GM06990 (cell line): ENCODE measurements around the gene SLC16A13.
A peak's percentile ranks its signal among the peaks of the same experiment; 100 is the strongest.

Source experiments
- DNase-seq: peaks from one replicate; pipeline ENCODE4 v3.0.0-alpha.2; 2011; ENCODE audit not compliant: insufficient read length; ENCODE audit errors: extremely low read depth
- H3K27me3 ChIP-seq: replicated peaks from 2 replicates; pipeline ENCODE4 v1.6.0; 2011; ENCODE audit warnings: low read length; ENCODE audit not compliant: control insufficient read depth, insufficient read depth
- H3K36me3 ChIP-seq: 2 replicates; pipeline ENCODE4 v1.5.1; 2011; ENCODE audit warnings: low read length; ENCODE audit not compliant: control insufficient read depth, insufficient read depth
- H3K4me3 ChIP-seq: replicated peaks from 2 replicates; pipeline ENCODE4 v1.5.1; 2011; ENCODE audit warnings: low read depth, mild to moderate bottlenecking, control low read depth, low read length
- CTCF ChIP-seq: IDR thresholded peaks from 2 replicates; pipeline ENCODE4 v1.5.1; 2011; ENCODE audit warnings: low read length, control low read depth, mild to moderate bottlenecking, inconsistent platforms; ENCODE audit not compliant: insufficient read depth, poor library complexity, severe bottlenecking

Gene SLC16A13

GRCh38 chr17:6995500-6996255, 40.1 kb upstream of the SLC16A13 start, which contains the start of gene ALOX12:
ALOX12 (plus strand) TSS chr17:6996049; CDS start chr17:6996118, 69 bp downstream.
- no peak for TF ChIP-seq CTCF

DNA sequence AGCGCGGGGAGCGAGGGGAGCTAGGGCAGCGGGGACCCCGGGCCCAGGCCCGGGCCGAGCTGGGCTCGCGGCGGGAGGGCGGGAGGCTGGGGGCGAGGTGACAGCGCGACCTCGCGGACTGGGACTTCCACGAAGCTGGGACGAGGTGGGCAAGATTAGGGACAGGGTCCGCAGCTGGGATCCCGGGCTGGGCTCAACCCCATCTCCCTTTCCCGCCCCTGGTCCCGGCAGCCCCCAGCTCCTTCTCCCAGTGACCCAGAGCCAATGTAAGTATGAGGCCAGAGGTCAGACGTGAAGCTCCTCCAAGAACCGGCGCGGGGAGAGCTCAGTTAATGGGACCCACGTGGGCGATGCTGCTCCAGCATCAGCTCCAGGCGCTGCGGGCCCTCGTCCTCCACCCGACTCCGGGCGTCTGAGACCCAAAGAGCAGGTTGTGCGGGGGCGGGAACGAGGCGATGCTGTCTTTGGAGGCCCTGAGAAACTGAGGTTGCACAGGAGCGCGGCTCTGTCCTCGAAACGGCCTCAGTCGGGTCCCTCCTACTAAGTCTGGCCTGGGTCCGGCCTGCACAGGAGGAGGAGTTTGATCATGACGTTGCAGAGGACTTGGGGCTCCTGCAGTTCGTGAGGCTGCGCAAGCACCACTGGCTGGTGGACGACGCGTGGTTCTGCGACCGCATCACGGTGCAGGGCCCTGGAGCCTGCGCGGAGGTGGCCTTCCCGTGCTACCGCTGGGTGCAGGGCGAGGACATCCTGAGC, 39.4 kb upstream of the SLC16A13 start:
- Histone ChIP-seq H3K36me3 (peaks cover 16% of the 10 kb centered on the region), H3K27me3 (no peaks in the 10 kb centered on the region), H3K4me3 (no peak overlapping the region)
- DNase-seq, result no peak
- no peak for TF ChIP-seq CTCF

More at GRCh38 chr17:6995500-6996255, 40.1 kb upstream of the SLC16A13 start, which contains the start of gene ALOX12:
- Histone ChIP-seq H3K27me3 (no peaks in the 10 kb centered on the region), H3K36me3 (peaks cover 14% of the 10 kb centered on the region), H3K4me3 (no peak within 1 kb of the TSS)
- no peak for DNase-seq

- Histone ChIP-seq H3K27me3 (no peaks in the 10 kb centered on the region), H3K36me3 (peaks cover 17% of the 10 kb centered on the region), H3K4me3 (no peak overlapping the region)
- DNase-seq, result no peak
- TF ChIP-seq CTCF, result no peak
Observed at GRCh38 chr17:6997171-6997570, 38.6 kb upstream of the SLC16A13 start.

DNA sequence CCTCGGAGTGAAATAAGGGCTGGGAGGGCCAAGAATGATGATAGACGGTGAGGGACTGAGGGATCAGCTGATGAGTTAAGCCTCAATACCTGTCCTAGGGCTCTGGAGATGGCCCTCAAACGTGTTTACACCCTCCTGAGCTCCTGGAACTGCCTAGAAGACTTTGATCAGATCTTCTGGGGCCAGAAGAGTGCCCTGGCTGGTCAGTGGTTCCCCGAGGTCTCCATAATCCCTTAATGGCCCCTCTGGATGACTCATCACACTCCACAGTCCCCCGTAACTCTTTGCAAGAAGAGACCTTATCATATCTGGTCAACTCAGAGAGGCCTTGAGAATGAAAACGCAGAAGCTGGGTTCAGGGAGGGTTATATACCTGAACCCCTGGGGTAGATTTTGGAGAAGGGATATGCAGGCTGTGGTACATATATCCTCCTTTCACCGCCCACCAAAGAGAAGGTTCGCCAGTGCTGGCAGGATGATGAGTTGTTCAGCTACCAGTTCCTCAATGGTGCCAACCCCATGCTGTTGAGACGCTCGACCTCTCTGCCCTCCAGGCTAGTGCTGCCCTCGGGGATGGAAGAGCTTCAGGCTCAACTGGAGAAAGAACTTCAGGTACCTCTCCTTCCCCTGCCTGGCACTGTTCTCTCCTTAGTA, 36.8 kb upstream of the SLC16A13 start:
- DNase-seq, result no peak
- Histone ChIP-seq H3K4me3 (no peak overlapping the region), H3K36me3 (peaks cover 20% of the 10 kb centered on the region), H3K27me3 (no peaks in the 10 kb centered on the region)
- no peak for TF ChIP-seq CTCF

DNA sequence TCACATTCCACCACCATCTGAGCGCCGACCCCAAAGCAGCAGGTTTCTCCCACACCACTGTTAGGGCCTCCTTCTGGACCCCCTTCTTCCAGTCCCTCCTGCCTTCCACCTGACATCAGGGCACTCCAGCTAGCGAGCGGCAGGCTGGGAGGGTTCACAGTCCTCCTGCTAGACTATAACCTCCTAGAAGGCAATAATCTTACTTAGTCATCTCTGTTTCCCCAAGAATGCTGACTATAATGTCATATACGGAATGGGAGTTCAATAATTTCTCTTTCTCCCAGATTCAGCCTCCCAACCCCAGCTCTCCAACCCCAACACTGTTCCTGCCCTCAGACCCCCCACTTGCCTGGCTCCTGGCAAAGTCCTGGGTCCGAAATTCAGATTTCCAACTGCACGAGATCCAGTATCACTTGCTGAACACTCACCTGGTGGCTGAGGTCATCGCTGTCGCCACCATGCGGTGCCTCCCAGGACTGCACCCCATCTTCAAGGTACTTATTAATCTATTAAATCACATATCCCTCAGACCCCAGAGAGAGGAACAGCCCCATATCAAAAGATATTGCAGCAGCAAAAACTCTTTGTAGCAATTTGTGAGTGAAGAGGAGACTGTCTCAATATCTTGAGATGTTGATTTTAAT, 34.4 kb upstream of the SLC16A13 start:
- H3K27me3 ChIP-seq, result no peaks in the 10 kb centered on the region
- DNase-seq, result peak; percentile 59
- H3K4me3 ChIP-seq, result no peak overlapping the region
- TF ChIP-seq CTCF, result peak; percentile 68
- H3K36me3 ChIP-seq, result peaks cover 20% of the 10 kb centered on the region
